Measurements from ENCODE around the gene FOXP1.

Gene FOXP1

GRCh38 chr3:71583566-71584393 is at the start of gene FOXP1:
TSS of gene FOXP1 (minus strand) at chr3:71583728. CDS start at chr3:71198381, 385,347 bp downstream.
- peak within 1 kb of the TSS; percentile 93 for H3K4me3 Mint-ChIP-seq
- no peaks in the 10 kb centered on the region for H3K9me3 Mint-ChIP-seq
- peak within 1 kb of the TSS; percentile 96 for H3K27ac Mint-ChIP-seq
- ATAC-seq (peak; percentile 80), DNase-seq (ENCODE audit: low spot score in 2 of 2) (peak; percentile 26 to 68)
- peaks cover 28% of the 10 kb centered on the region for H3K4me1 Mint-ChIP-seq
- peaks cover 35% of the 10 kb centered on the region for H3K36me3 Mint-ChIP-seq

- H3K4me3 Mint-ChIP-seq = no peak overlapping the region
These were observed 46.2 kb upstream of the FOXP1 start for GRCh38 chr3:71629711-71630110.

GRCh38 chr3:71629289-71629688 is 45.8 kb upstream of the FOXP1 start:
- no peaks in the 10 kb centered on the region for H3K4me1 Mint-ChIP-seq
- DNase-seq (ENCODE audit: low spot score in 2 of 2) = no peak
- ATAC-seq = no peak
- H3K9me3 Mint-ChIP-seq = no peaks in the 10 kb centered on the region
- H3K4me3 Mint-ChIP-seq = no peak overlapping the region
- H3K27ac Mint-ChIP-seq = no peak overlapping the region
- H3K36me3 Mint-ChIP-seq = no peaks in the 10 kb centered on the region

More at GRCh38 chr3:71629711-71630110, 46.2 kb upstream of the FOXP1 start:
- ATAC-seq (no peak), DNase-seq (ENCODE audit: low spot score in 2 of 2) (no peak)
- H3K27ac Mint-ChIP-seq = no peak overlapping the region
- H3K4me1 Mint-ChIP-seq = no peaks in the 10 kb centered on the region
- no peaks in the 10 kb centered on the region for H3K9me3 Mint-ChIP-seq
- H3K36me3 Mint-ChIP-seq = no peaks in the 10 kb centered on the region

GRCh38 chr3:71628522-71628921 is 45.0 kb upstream of the FOXP1 start:
- H3K27ac Mint-ChIP-seq = no peak overlapping the region
- H3K4me3 Mint-ChIP-seq = no peak overlapping the region
- H3K36me3 Mint-ChIP-seq = no peaks in the 10 kb centered on the region
- DNase-seq (ENCODE audit: low spot score in 2 of 2) = no peak
- no peaks in the 10 kb centered on the region for H3K9me3 Mint-ChIP-seq
- no peaks in the 10 kb centered on the region for H3K4me1 Mint-ChIP-seq
- ATAC-seq = no peak

GRCh38 chr3:71625676-71626075 is 42.1 kb upstream of the FOXP1 start:
- Mint-ChIP-seq H3K4me1 (no peaks in the 10 kb centered on the region), H3K9me3 (no peaks in the 10 kb centered on the region), H3K27ac (no peak overlapping the region), H3K4me3 (no peak overlapping the region), H3K36me3 (no peaks in the 10 kb centered on the region)
- ATAC-seq = no peak
- no peak for DNase-seq (ENCODE audit: low spot score in 2 of 2)

- Mint-ChIP-seq H3K4me3 (no peak overlapping the region), H3K9me3 (no peaks in the 10 kb centered on the region), H3K4me1 (peaks cover 6% of the 10 kb centered on the region), H3K27ac (no peak overlapping the region), H3K36me3 (no peaks in the 10 kb centered on the region)
- DNase-seq (ENCODE audit: low spot score in 2 of 2) = no peak
- ATAC-seq = no peak
These were observed 38.5 kb upstream of the FOXP1 start for GRCh38 chr3:71621825-71622537.

GRCh38 chr3:71618538-71618937 is 35.0 kb upstream of the FOXP1 start:
- H3K27ac Mint-ChIP-seq = no peak overlapping the region
- H3K36me3 Mint-ChIP-seq = no peaks in the 10 kb centered on the region
- peaks cover 11% of the 10 kb centered on the region for H3K4me1 Mint-ChIP-seq
- no peak for ATAC-seq
- no peaks in the 10 kb centered on the region for H3K9me3 Mint-ChIP-seq
- DNase-seq (ENCODE audit: low spot score in 2 of 2) = no peak
- no peak overlapping the region for H3K4me3 Mint-ChIP-seq

GRCh38 chr3:71616571-71617021 is 33.1 kb upstream of the FOXP1 start:
- DNase-seq (ENCODE audit: low spot score in 2 of 2) (no peak), ATAC-seq (no peak)
- peaks cover 11% of the 10 kb centered on the region for H3K4me1 Mint-ChIP-seq
- H3K4me3 Mint-ChIP-seq = no peak overlapping the region
- no peak overlapping the region for H3K27ac Mint-ChIP-seq
- H3K36me3 Mint-ChIP-seq = no peaks in the 10 kb centered on the region
- no peaks in the 10 kb centered on the region for H3K9me3 Mint-ChIP-seq

- Mint-ChIP-seq H3K36me3 (no peaks in the 10 kb centered on the region), H3K9me3 (no peaks in the 10 kb centered on the region)
These were observed 31.3 kb upstream of the FOXP1 start for GRCh38 chr3:71614869-71615268.

GRCh38 chr3:71614426-71614825 is 30.9 kb upstream of the FOXP1 start:
- DNase-seq (ENCODE audit: low spot score in 2 of 2) (no peak), ATAC-seq (no peak)
- Mint-ChIP-seq H3K4me3 (no peak overlapping the region), H3K4me1 (peaks cover 5% of the 10 kb centered on the region), H3K27ac (no peak overlapping the region), H3K9me3 (no peaks in the 10 kb centered on the region), H3K36me3 (no peaks in the 10 kb centered on the region)

More at GRCh38 chr3:71614869-71615268, 31.3 kb upstream of the FOXP1 start:
- no peak overlapping the region for H3K4me3 Mint-ChIP-seq
- no peak overlapping the region for H3K27ac Mint-ChIP-seq
- DNase-seq (ENCODE audit: low spot score in 2 of 2) (no peak), ATAC-seq (no peak)
- H3K4me1 Mint-ChIP-seq = peaks cover 7% of the 10 kb centered on the region

- Mint-ChIP-seq H3K4me1 (no peaks in the 10 kb centered on the region), H3K36me3 (no peaks in the 10 kb centered on the region), H3K27ac (no peak overlapping the region), H3K9me3 (peaks cover 3% of the 10 kb centered on the region), H3K4me3 (no peak overlapping the region)
- ATAC-seq (no peak), DNase-seq (ENCODE audit: low spot score in 2 of 2) (no peak)
These were observed 27.6 kb upstream of the FOXP1 start for GRCh38 chr3:71611099-71611498.

GRCh38 chr3:71607364-71607763 is 23.8 kb upstream of the FOXP1 start:
- Mint-ChIP-seq H3K4me1 (no peaks in the 10 kb centered on the region), H3K27ac (no peak overlapping the region), H3K9me3 (peaks cover 3% of the 10 kb centered on the region), H3K36me3 (no peaks in the 10 kb centered on the region), H3K4me3 (no peak overlapping the region)
- DNase-seq (ENCODE audit: low spot score in 2 of 2) = no peak
- no peak for ATAC-seq

- ATAC-seq = no peak
- no peak overlapping the region for H3K4me3 Mint-ChIP-seq
- peaks cover 3% of the 10 kb centered on the region for H3K9me3 Mint-ChIP-seq
- peaks cover 7% of the 10 kb centered on the region for H3K4me1 Mint-ChIP-seq
- no peak overlapping the region for H3K27ac Mint-ChIP-seq
- H3K36me3 Mint-ChIP-seq = no peaks in the 10 kb centered on the region
- DNase-seq (ENCODE audit: low spot score in 2 of 2) = no peak
These were observed 23.1 kb upstream of the FOXP1 start for GRCh38 chr3:71606582-71606981.

GRCh38 chr3:71602256-71602655 is 18.7 kb upstream of the FOXP1 start:
- Mint-ChIP-seq H3K9me3 (peaks cover 3% of the 10 kb centered on the region), H3K36me3 (no peaks in the 10 kb centered on the region), H3K4me1 (peaks cover 18% of the 10 kb centered on the region), H3K4me3 (no peak overlapping the region), H3K27ac (no peak overlapping the region)
- DNase-seq (ENCODE audit: low spot score in 2 of 2) = no peak
- no peak for ATAC-seq

GRCh38 chr3:71601811-71602210 is 18.3 kb upstream of the FOXP1 start:
- ATAC-seq (peak; percentile 88), DNase-seq (ENCODE audit: low spot score in 2 of 2) (no peak)
- H3K9me3 Mint-ChIP-seq = peaks cover 3% of the 10 kb centered on the region
- no peak overlapping the region for H3K27ac Mint-ChIP-seq
- H3K4me1 Mint-ChIP-seq = peaks cover 18% of the 10 kb centered on the region
- H3K4me3 Mint-ChIP-seq = no peak overlapping the region
- H3K36me3 Mint-ChIP-seq = no peaks in the 10 kb centered on the region

All from stimulated activated effector memory CD8-positive, alpha-beta T cell treated with anti-CD3 and anti-CD28 coated beads, Interleukin-12 subunit alpha, Interleukin-12 subunit beta, amount 100 ng/mL, for 72 hours (primary cell).